Mesendoderm (in vitro differentiated cells): ENCODE results near the gene YAE1.

Experiments used
- DNase-seq: peaks from one replicate; pipeline ENCODE4 v3.0.0; 2013
- H2AK5ac ChIP-seq: 2 replicates; pipeline ENCODE4 v1.6.1; 2013; ENCODE audit warnings: low read length, inconsistent platforms
- H2BK120ac ChIP-seq: 2 replicates; pipeline ENCODE4 v1.6.1; 2013; ENCODE audit warnings: low read depth, mild to moderate bottlenecking, low read length, moderate library complexity, mixed read lengths
- H2BK15ac ChIP-seq: replicated peaks from 2 replicates; pipeline ENCODE4 v1.6.1; 2013; ENCODE audit warnings: low read depth, mild to moderate bottlenecking, moderate library complexity
- H2BK5ac ChIP-seq: 2 replicates; pipeline ENCODE4 v1.6.1; 2013; ENCODE audit warnings: low read length, inconsistent platforms
- H3K18ac ChIP-seq: 2 replicates; pipeline ENCODE4 v1.6.1; 2013; ENCODE audit warnings: mild to moderate bottlenecking, low read length, mixed read lengths
- H3K23ac ChIP-seq: one replicate; pipeline ENCODE4 v1.6.1; 2013; ENCODE audit warnings: low read length
- H3K27ac ChIP-seq: 2 replicates; pipeline ENCODE4 v1.5.1; 2013; ENCODE audit warnings: low read depth, mild to moderate bottlenecking, inconsistent platforms, low read length, moderate library complexity
- H3K27me3 ChIP-seq: 2 replicates; pipeline ENCODE4 v1.6.1; 2013; ENCODE audit warnings: low read length, control low read depth, mild to moderate bottlenecking, inconsistent platforms; ENCODE audit not compliant: insufficient read depth, poor library complexity
- H3K36me3 ChIP-seq: 2 replicates; pipeline ENCODE4 v1.6.1; 2013; ENCODE audit warnings: low read length, inconsistent platforms; ENCODE audit not compliant: control insufficient read depth, insufficient read depth
- H3K4ac ChIP-seq: one replicate; pipeline ENCODE4 v1.6.1; 2013; ENCODE audit warnings: low read depth, mild to moderate bottlenecking, low read length, moderate library complexity
- H3K4me1 ChIP-seq: 2 replicates; pipeline ENCODE4 v1.6.1; 2013; ENCODE audit warnings: low read depth, low read length, inconsistent platforms; ENCODE audit not compliant: control insufficient read depth
- H3K4me2 ChIP-seq: 2 replicates; pipeline ENCODE4 v1.6.1; 2013; ENCODE audit warnings: low read length
- H3K4me3 ChIP-seq: 2 replicates; pipeline ENCODE4 v1.5.1; 2013; ENCODE audit warnings: mild to moderate bottlenecking, low read length
- H3K56ac ChIP-seq: one replicate; pipeline ENCODE4 v1.6.1; 2013; ENCODE audit warnings: low read length
- H3K79me1 ChIP-seq: 2 replicates; pipeline ENCODE4 v1.6.1; 2013; ENCODE audit warnings: low read length, inconsistent platforms
- H3K79me2 ChIP-seq: 2 replicates; pipeline ENCODE4 v1.6.1; 2013; ENCODE audit warnings: mild to moderate bottlenecking, low read length; ENCODE audit not compliant: control insufficient read depth, insufficient read depth
- H3K9ac ChIP-seq: 2 replicates; pipeline ENCODE4 v1.6.1; 2013; ENCODE audit warnings: low read length, inconsistent platforms
- H4K5ac ChIP-seq: one replicate; pipeline ENCODE4 v1.6.1; 2013; ENCODE audit warnings: low read length
- H4K8ac ChIP-seq: one replicate; pipeline ENCODE4 v1.6.1; 2013; ENCODE audit warnings: low read depth, mild to moderate bottlenecking, control low read depth, low read length, moderate library complexity
- WGBS: extraction: QIAGEN DNeasy Blood & Tissue Kit; methylation state at CpG from one replicate; pipeline ENCODE4 v1.1.7; 2013; ENCODE audit warnings: low lambda C conversion rate, missing lambda C conversion rate; ENCODE audit not compliant: insufficient coverage; ENCODE audit errors: extremely low coverage; 5-methylcytosine and 5-hydroxymethylcytosine counted together

YAE1 gene

DNA sequence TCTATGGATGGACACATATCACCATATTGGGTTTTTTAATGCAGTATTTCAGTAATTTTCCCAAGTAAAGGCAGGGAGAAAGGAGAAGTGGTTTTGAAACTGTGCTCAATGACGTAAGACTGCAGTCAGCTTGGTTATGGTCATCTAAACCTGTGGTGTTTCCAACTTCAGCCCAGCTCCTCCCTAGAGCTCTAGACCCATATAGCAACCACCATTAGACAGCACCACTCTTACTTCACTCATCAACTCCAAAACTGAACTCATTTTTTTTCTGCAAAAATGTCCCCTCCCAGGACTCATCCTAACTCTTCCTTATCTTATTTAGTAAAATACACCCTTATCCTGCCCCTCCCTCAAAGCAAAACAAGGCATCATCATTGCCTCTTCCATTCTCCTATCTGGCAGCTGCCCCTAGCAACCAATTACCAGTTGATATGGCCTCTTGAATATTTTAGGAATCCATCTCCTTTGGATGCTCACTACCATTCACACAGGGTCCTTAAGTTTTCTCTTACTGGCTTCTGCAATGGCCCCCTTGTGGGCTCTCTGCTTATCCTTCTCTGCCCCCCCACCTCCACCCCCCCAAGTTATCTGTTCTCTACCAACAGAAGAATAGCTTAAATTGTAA, 55.7 kb downstream of the YAE1 start:
- Histone ChIP-seq H4K5ac (no peak overlapping the region), H3K18ac (no peak overlapping the region), H3K79me2 (peaks cover 26% of the 10 kb centered on the region), H3K23ac (no peak overlapping the region), H3K4me3 (no peak overlapping the region), H2BK120ac (no peak overlapping the region), H2BK5ac (no peak overlapping the region), H3K79me1 (peaks cover 5% of the 10 kb centered on the region), H4K8ac (no peak overlapping the region), H3K4me1 (peaks cover 6% of the 10 kb centered on the region), H2AK5ac (no peak overlapping the region), H2BK15ac (no peak overlapping the region), H3K27ac (no peak overlapping the region), H3K56ac (no peak overlapping the region), H3K4me2 (no peak overlapping the region), H3K27me3 (no peaks in the 10 kb centered on the region), H3K9ac (no peak overlapping the region), H3K36me3 (no peaks in the 10 kb centered on the region), H3K4ac (no peak overlapping the region)
- peak; percentile 42 for DNase-seq
- WGBS, result no CpG with 5 or more reads among the region's 1 CpG
